GM20000 (cell line): ENCODE measurements around the gene PSMA7.

ENCODE experiments used
- DNase-seq: peaks from one replicate; pipeline ENCODE4 v3.0.0; 2012; ENCODE audit warnings: low spot score
- CTCF ChIP-seq: IDR thresholded peaks from 2 replicates; pipeline ENCODE4 v1.5.1; 2012; ENCODE audit warnings: mild to moderate bottlenecking, control low read depth; ENCODE audit errors: extremely low read depth, missing control alignments

PSMA7 gene

DNA sequence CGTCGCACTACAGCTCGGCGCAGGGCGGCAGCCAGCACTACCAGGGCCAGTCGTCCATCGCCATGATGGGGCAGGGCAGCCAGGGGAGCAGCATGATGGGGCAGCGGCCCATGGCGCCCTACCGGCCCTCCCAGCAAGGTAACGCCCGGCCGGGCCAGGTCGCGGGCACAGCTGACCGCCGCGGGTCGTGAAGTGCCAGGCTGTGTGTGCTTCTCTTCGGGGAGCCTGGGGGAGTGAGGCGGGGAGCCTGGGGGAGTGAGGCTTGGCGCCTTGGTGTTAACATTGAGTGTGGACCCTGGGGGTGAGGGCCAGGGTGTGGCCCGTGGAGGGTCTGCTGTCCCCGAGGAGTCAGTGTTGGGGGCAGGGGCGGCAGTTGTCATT lies 20.3 kb upstream of the PSMA7 start:
- TF ChIP-seq CTCF, result no peak

GRCh38 chr20:62162765-62163484 lies 19.7 kb upstream of the PSMA7 start:
- DNase-seq, result no peak

More for the DNA sequence above, 20.3 kb upstream of the PSMA7 start:
- DNase-seq, result no peak

GRCh38 chr20:62161347-62161746 lies 18.2 kb upstream of the PSMA7 start:
- no peak for TF ChIP-seq CTCF
- DNase-seq, result no peak

More at GRCh38 chr20:62162765-62163484, 19.7 kb upstream of the PSMA7 start:
- TF ChIP-seq CTCF, result no peak

DNA sequence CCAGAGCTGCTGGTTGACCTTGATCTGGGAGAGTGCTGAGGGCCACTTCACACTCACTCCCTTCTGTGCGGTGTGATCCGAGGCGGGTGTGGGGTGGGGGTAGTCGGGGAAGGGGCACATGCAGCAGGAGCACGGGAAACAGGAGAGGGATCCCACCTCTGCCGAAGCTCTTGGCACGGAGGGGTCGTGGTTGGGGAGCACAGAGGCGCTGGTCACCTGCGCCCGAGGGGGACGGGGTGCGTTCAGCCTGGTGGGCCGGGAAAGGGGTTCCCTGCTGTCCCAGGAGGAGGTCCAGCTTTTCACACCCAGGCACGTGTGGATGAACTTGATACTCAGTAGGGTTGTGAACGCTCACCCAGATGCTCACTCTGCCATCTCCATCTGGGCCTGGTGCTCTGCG lies 17.7 kb upstream of the PSMA7 start:
- no peak for DNase-seq
- no peak for TF ChIP-seq CTCF

DNA sequence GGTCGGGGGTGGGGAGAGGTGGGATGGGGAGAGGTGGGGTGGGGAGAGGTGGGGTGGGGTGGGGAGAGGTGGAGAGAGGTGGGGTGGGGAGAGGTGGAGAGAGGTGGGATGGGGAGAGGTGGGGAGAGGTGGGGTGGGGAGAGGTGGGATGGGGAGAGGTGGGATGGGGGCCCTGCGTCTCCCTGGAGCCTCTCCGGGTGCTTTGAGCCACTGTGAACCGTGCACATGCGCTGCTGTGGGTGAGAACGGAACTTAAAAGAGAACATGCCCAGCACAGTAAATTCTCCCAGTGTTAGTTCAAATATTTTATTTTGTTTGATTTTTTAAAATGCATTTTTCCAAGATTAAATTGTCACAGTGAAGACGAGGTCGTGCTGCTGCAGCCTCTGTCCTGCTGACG lies 17.1 kb upstream of the PSMA7 start:
- no peak for TF ChIP-seq CTCF
- DNase-seq, result no peak

GRCh38 chr20:62159839-62160238 lies 16.6 kb upstream of the PSMA7 start:
- DNase-seq, result peak; percentile 85
- TF ChIP-seq CTCF, result no peak

DNA sequence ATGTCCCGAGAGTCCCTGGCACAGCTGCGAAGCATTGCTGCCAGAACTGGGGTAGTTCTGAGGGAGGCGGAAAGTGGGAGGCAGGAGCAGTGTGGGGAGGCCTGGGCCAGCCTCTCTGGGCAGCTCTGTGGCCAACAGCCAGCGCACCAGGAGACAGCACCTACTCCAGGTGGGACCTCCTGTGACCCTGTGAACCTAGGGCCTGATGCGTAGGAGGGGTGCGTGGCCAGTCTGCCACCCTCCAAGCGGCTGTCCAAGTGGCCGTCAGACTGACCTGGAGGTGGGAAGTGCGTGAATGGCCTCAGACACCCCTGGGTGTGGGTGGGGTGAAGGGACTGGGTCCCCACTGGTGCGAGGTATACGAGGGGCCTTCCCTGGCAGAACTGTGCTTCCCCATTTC lies 15.9 kb upstream of the PSMA7 start:
- no peak for DNase-seq
- no peak for TF ChIP-seq CTCF
